ENCODE results near the gene CYB561D1. TPM values are rescaled to one million over a fixed set of nuclear protein-coding genes. Genes with fewer than 3 reads are reported as not detected.

CYB561D1 gene
- total RNA-seq, 2 experiments from 2014 or later, result 24.3 to 25.1 TPM

GRCh38 chr1:109497449-109498160 is 3.7 kb downstream of the CYB561D1 start:
- Mint-ChIP-seq H3K36me3 (peaks cover 20% of the 10 kb centered on the region), H3K27ac (peak overlapping the region; percentile 61), H3K9me3 (no peaks in the 10 kb centered on the region), H3K4me1 (peaks cover 70% of the 10 kb centered on the region), H3K4me3 (no peak overlapping the region), H3K27me3 (no peaks in the 10 kb centered on the region)
- ATAC-seq (ENCODE audit: low read depth) (no peak), DNase-seq (no peak)
- POLR2A ChIA-PET, result interaction anchor here (0.6 to 17.7 kb wide), 6 partner anchors 13 to 413 kb away, joined by 3 to 212 read pairs (median 5); partner anchors contain the start of genes AMIGO1, ATXN7L2 and CSF1

DNA sequence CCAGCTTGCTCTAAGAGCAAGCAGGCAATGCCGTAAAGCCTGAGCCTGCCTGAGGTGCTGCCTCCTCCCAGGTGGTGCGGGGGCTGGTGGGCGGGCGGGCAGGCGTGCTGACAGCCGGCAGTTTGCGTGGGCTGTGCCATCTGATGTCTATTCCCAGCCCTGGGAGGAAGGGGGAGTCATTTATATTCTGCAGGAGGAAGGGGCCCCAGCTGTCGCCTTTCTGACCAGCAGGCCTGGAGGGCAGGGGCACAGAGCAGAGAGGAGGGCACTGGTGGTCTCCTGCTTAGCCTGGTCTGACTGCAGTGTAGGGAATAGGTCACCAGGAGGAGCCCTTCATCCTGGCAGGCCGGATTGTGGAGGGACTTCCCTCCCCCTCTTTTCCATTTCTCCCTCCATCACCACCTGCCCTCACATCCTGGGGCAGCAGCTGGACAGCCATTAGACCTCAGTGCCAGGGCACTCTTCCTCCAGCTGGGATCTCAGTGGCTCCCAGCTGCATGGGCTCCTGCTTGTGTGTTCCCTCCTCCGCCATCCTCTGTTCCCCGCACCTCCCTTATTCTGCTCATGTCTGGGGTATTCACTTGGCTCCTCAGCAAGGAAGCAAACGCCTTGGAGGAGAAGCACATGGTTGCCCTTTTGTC is 4.4 kb downstream of the CYB561D1 start:
- ATAC-seq (ENCODE audit: low read depth), result no peak
- Mint-ChIP-seq H3K27me3 (no peaks in the 10 kb centered on the region), H3K27ac (peak overlapping the region; percentile 61), H3K9me3 (no peaks in the 10 kb centered on the region), H3K4me3 (no peak overlapping the region), H3K4me1 (peaks cover 76% of the 10 kb centered on the region), H3K36me3 (peaks cover 23% of the 10 kb centered on the region)
- DNase-seq, result peak; percentile 45
- POLR2A ChIA-PET, result interaction anchor here (0.7 to 17.7 kb wide), 4 partner anchors 12 to 73 kb away, joined by 3 to 212 read pairs (median 10); partner anchors contain the start of gene AMIGO1

GRCh38 chr1:109499081-109499480 is 5.2 kb downstream of the CYB561D1 start:
- Mint-ChIP-seq H3K4me1 (peaks cover 79% of the 10 kb centered on the region), H3K27me3 (no peaks in the 10 kb centered on the region), H3K36me3 (peaks cover 22% of the 10 kb centered on the region), H3K4me3 (peak overlapping the region; percentile 42), H3K27ac (peak overlapping the region; percentile 34), H3K9me3 (no peaks in the 10 kb centered on the region)
- POLR2A ChIA-PET, result interaction anchor here (1.1 to 17.7 kb wide), 3 partner anchors 11 to 73 kb away, joined by 4 to 212 read pairs (median 16); partner anchors contain the start of gene AMIGO1
- DNase-seq, result no peak
- ATAC-seq (ENCODE audit: low read depth), result no peak

DNA sequence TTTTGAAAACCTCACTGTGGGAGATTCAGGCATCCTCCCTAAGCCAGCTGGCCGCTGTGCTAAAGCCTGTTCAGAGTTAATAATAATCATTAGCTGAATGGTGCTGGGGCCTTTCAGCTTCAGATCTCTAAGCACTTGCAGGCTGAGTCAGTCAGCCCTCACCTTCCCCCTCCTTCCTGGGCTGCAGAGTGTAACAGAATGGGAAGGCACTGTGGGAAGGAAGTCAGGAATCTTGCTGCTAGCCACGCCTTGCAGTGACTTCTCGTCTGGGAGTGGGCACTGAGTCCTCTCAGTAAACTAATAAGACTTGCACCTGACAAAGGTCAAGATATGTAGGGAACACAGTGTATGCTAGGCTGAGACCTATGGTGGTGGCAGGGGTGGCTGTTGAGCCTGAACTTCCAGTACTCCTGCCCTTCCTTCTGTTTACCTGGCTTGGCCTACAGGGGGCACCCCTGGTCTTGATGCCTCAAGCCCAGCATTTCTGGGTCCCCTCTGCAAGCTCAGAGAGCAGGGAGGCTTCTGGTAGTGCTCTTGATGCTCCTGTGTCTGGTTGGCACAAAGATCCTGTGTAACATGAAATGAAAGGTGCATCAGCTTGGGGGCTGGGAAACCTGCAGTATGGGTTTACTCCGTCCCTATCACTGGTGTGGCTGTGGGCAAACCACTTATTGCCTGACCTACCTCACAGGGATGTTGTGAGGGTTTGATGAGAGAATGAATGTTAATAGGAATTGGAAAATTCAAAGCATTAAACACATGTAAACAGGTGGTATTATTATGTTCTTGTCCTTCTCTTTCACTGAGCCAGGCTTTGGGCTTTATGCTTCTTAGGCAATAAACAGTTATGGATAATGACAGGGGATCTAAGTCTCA is 6.0 kb downstream of the CYB561D1 start:
- Mint-ChIP-seq H3K4me1 (peaks cover 79% of the 10 kb centered on the region), H3K27me3 (no peaks in the 10 kb centered on the region), H3K4me3 (peak overlapping the region; percentile 81), H3K36me3 (peaks cover 22% of the 10 kb centered on the region), H3K9me3 (no peaks in the 10 kb centered on the region), H3K27ac (peak overlapping the region; percentile 99)
- DNase-seq (peak; percentile 67), ATAC-seq (ENCODE audit: low read depth) (peak; percentile 20)
- POLR2A ChIA-PET, result interaction anchor here (0.6 to 17.7 kb wide), 5 partner anchors 10 to 32 kb away, joined by 3 to 212 read pairs (median 4); partner anchors contain the start of genes AMIGO1 and ATXN7L2

DNA sequence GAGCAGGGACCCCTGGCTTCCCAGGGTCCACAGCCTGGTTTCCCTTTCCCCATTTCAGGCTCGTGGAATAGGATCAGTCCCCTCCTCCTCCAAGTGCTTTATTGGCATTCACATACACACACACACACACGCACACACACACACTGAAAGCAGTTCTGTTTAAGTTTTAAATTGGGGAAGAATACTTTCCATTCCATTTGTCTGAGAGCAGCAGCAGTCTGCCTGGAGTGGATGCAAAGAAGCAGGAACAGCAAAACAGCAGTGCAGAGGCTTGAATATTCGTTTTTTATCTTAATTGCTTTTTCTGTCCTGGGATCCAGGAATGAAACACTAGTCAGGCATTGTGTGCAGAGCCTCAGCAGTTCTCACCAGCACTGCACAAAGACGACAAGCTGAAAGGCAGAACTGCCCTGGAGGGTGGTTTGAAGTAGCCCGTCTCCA is 7.1 kb downstream of the CYB561D1 start:
- POLR2A ChIA-PET, result interaction anchor here (1.2 to 17.7 kb wide), 2 partner anchors 10 to 31 kb away, joined by 4 to 212 read pairs; no protein-coding TSS in a partner anchor
- ATAC-seq (ENCODE audit: low read depth) (no peak), DNase-seq (no peak)
- H3K27me3 Mint-ChIP-seq, result no peaks in the 10 kb centered on the region
- peak overlapping the region; percentile 99 for H3K27ac Mint-ChIP-seq
- H3K36me3 Mint-ChIP-seq, result peaks cover 18% of the 10 kb centered on the region
- no peaks in the 10 kb centered on the region for H3K9me3 Mint-ChIP-seq
- H3K4me3 Mint-ChIP-seq, result peak overlapping the region; percentile 81
- peaks cover 78% of the 10 kb centered on the region for H3K4me1 Mint-ChIP-seq

- Mint-ChIP-seq H3K4me1 (peaks cover 73% of the 10 kb centered on the region), H3K27ac (peak overlapping the region; percentile 99)
- peak; percentile 40 for ATAC-seq (ENCODE audit: low read depth)
These were observed 7.9 kb downstream of the CYB561D1 start for GRCh38 chr1:109501644-109502363.

DNA sequence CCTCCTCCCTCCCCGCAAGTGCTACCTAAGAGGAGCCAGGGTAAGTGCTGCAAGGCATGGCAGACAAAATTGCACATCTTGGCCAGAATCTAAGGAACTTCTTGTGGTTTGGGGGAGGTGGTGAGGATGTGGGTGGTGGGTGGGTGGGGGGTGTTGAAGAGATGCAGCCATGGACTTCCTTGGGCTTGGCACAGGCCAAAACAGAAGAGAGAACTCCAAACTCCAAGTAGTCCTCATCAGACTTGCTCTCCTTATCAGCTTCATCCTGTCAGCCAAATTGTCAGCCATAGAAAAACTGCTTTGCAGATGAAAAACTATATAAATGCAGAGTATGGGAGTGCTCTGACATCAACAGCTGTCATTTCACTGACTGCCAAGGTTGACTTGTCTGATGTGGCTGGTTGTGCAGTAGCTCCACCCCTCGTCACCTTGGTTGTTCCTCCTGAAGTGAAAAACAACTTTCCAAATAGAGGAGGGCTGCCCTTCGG is 8.5 kb downstream of the CYB561D1 start:
- DNase-seq (peak; percentile 43), ATAC-seq (ENCODE audit: low read depth) (peak; percentile 82)
- Mint-ChIP-seq H3K4me1 (peaks cover 74% of the 10 kb centered on the region), H3K4me3 (peak overlapping the region; percentile 81), H3K27ac (peak overlapping the region; percentile 99), H3K36me3 (peaks cover 16% of the 10 kb centered on the region), H3K9me3 (no peaks in the 10 kb centered on the region), H3K27me3 (no peaks in the 10 kb centered on the region)
- POLR2A ChIA-PET, result interaction anchor here (0.8 to 17.7 kb wide), 8 partner anchors 8 to 219 kb away, joined by 4 to 212 read pairs (median 6); partner anchors contain the start of genes ATXN7L2, CYB561D1 and PSRC1

More at GRCh38 chr1:109501644-109502363, 7.9 kb downstream of the CYB561D1 start:
- H3K9me3 Mint-ChIP-seq, result no peaks in the 10 kb centered on the region
- no peaks in the 10 kb centered on the region for H3K27me3 Mint-ChIP-seq
- H3K36me3 Mint-ChIP-seq, result peaks cover 13% of the 10 kb centered on the region
- H3K4me3 Mint-ChIP-seq, result peak overlapping the region; percentile 81
- POLR2A ChIA-PET, result interaction anchor here (1.2 to 17.7 kb wide), 7 partner anchors 8 to 219 kb away, joined by 4 to 212 read pairs (median 7); partner anchors contain the start of genes ATXN7L2, CYB561D1 and PSRC1
- DNase-seq, result peak; percentile 41

GRCh38 chr1:109503935-109504334 is 10.0 kb downstream of the CYB561D1 start:
- POLR2A ChIA-PET, result interaction anchor here (0.9 to 17.7 kb wide), 7 partner anchors 10 to 44 kb away, joined by 3 to 212 read pairs (median 3); partner anchors contain the start of genes ATXN7L2, CYB561D1 and GNAI3
- H3K36me3 Mint-ChIP-seq, result peaks cover 14% of the 10 kb centered on the region
- peak overlapping the region; percentile 68 for H3K4me3 Mint-ChIP-seq
- peaks cover 3% of the 10 kb centered on the region for H3K27me3 Mint-ChIP-seq
- ATAC-seq (ENCODE audit: low read depth), result no peak
- H3K4me1 Mint-ChIP-seq, result peaks cover 72% of the 10 kb centered on the region
- DNase-seq, result no peak
- peak overlapping the region; percentile 82 for H3K27ac Mint-ChIP-seq
- H3K9me3 Mint-ChIP-seq, result no peaks in the 10 kb centered on the region

GRCh38 chr1:109504974-109505373 is 11.1 kb downstream of the CYB561D1 start:
- peak overlapping the region; percentile 42 for H3K27ac Mint-ChIP-seq
- H3K4me3 Mint-ChIP-seq, result no peak overlapping the region
- H3K36me3 Mint-ChIP-seq, result peaks cover 13% of the 10 kb centered on the region
- peaks cover 67% of the 10 kb centered on the region for H3K4me1 Mint-ChIP-seq
- ATAC-seq (ENCODE audit: low read depth) (no peak), DNase-seq (no peak)
- H3K9me3 Mint-ChIP-seq, result no peaks in the 10 kb centered on the region
- POLR2A ChIA-PET, result interaction anchor here (0.6 to 17.7 kb wide), 7 partner anchors 10 to 295 kb away, joined by 3 to 212 read pairs (median 3); partner anchors contain the start of genes ATXN7L2 and GNAI3
- H3K27me3 Mint-ChIP-seq, result peaks cover 6% of the 10 kb centered on the region

DNA sequence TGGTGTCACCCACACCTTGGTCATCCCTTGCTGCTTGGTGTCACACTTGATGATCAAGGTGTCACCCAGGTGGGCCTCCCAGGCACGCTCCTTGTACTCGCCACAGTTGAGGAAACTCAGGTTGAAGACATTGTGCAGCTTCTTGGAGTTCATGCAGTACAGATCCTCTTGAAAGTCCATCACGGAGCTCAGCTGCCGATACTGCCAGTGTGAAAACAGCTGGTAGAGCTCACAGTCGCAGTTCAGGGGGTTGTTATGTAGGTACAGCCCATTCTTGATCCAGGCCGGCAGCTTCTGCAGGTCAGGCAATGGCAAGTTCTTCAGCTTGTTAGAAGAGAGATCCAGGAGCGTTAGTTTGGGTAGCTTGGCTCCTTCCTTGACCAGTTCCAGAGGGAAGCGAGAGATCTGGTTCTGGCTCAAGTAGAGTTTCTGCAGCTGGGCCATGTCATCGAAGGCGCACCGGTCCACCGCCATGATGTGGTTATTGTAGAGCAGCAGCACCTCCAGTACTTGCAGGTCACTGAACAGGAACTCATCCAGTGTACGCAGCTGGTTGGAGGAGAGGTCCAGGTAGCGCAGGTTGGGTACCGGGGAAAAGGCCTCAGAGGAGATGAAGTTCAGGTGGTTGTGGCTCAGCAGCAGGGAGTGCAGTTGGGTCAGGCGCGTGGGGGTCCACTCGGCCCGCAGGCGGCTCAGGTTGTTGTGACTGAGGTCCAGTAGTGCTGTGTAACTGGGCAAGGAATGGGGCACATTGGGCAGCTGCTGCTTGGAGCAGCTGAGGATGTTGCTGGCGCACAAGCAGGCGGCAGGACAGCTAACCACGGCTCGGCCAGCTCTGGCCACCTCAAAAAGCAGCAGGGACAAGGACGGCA is 14.3 kb downstream of the CYB561D1 start:
- DNase-seq (no peak), ATAC-seq (ENCODE audit: low read depth) (no peak)
- Mint-ChIP-seq H3K27me3 (peaks cover 22% of the 10 kb centered on the region), H3K4me1 (peaks cover 50% of the 10 kb centered on the region), H3K27ac (peak overlapping the region; percentile 64), H3K9me3 (no peaks in the 10 kb centered on the region), H3K36me3 (peaks cover 10% of the 10 kb centered on the region), H3K4me3 (peak overlapping the region; percentile 83)
- POLR2A ChIA-PET, result interaction anchor here (1.2 to 1.9 kb wide), 3 partner anchors 20 to 24 kb away, joined by 4 to 14 read pairs (median 6); no protein-coding TSS in a partner anchor

DNA sequence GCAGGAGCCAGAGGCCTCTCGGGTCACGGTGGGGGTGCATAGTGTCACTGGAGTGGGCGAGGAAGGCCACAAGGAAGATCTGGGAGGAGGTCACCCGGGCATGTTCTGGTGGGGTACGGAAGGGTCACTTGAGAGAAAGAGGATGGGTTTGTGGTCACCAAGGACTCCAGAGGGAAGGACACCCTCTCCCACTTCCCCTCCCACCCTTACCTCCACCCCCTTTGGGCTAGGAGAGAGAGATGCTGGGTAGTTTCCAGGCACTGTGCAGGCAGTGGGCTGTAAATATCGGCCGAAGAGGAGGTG is 14.9 kb downstream of the CYB561D1 start:
- peaks cover 49% of the 10 kb centered on the region for H3K4me1 Mint-ChIP-seq
- no peak for ATAC-seq (ENCODE audit: low read depth)

More for the DNA sequence above, 14.9 kb downstream of the CYB561D1 start:
- Mint-ChIP-seq H3K36me3 (peaks cover 10% of the 10 kb centered on the region), H3K9me3 (no peaks in the 10 kb centered on the region), H3K4me3 (peak overlapping the region; percentile 83), H3K27ac (peak overlapping the region; percentile 64), H3K27me3 (peaks cover 22% of the 10 kb centered on the region)
- POLR2A ChIA-PET, result interaction anchor here (1.3 to 2.8 kb wide), 4 partner anchors 10 to 24 kb away, joined by 4 to 16 read pairs (median 10); no protein-coding TSS in a partner anchor
- no peak for DNase-seq

Data from activated naive CD8-positive, alpha-beta T cell treated with anti-CD3 and anti-CD28 coated beads, Interleukin-2, amount 10 ng/mL, durations not matched to agents 7 days and 5 days (primary cell).